Muscle of leg (tissue), 11 donors: ENCODE results near the gene RTN4RL1. TPM values are rescaled to one million over a fixed set of nuclear protein-coding genes. Genes with fewer than 3 reads are reported as not detected.
A peak's percentile ranks its signal among the peaks of the same experiment; 100 is the strongest.

Source experiments
- DNase-seq: peaks from one replicate; pipeline ENCODE4 v3.0.0; 2013
- H3K27ac ChIP-seq: one replicate; pipeline ENCODE4 v1.5.1; 2013; ENCODE audit warnings: mild to moderate bottlenecking, low read length, control low read depth
- H3K27me3 ChIP-seq: one replicate; pipeline ENCODE4 v1.6.1; 2013; ENCODE audit warnings: low read length; ENCODE audit not compliant: control insufficient read depth, insufficient read depth
- H3K36me3 ChIP-seq: one replicate; pipeline ENCODE4 v1.6.1; 2013; ENCODE audit warnings: low read length; ENCODE audit not compliant: control insufficient read depth, insufficient read depth
- H3K4me1 ChIP-seq: one replicate; pipeline ENCODE4 v1.6.1; 2013; ENCODE audit warnings: low read length; ENCODE audit not compliant: control insufficient read depth, insufficient read depth
- H3K4me3 ChIP-seq: one replicate; pipeline ENCODE4 v1.5.1; 2013; ENCODE audit warnings: low read length, control low read depth
- H3K9me3 ChIP-seq: replicated peaks from 2 replicates; pipeline ENCODE4 v1.6.1; 2013; ENCODE audit warnings: low read depth, low read length; ENCODE audit not compliant: control insufficient read depth
- WGBS: methylation state at CpG from one replicate; pipeline ENCODE4 v1.1.5; 2013; ENCODE audit warnings: missing lambda C conversion rate; ENCODE audit not compliant: insufficient coverage; 5-methylcytosine and 5-hydroxymethylcytosine counted together
- polyA plus RNA-seq, 8 donors: library from polyadenylated mRNA; unstranded; fragments of 120-200 nt; gene quantifications; one replicate each; pipeline versions ENCODE4 v1.2.1 to v1.2.3, GENCODE V29; 2013; ENCODE audit warnings: inconsistent platforms in 1 of 8, low replicate concordance in 1 of 8; ENCODE audit not compliant: insufficient read length in 8 of 8, insufficient read depth in 1 of 8
- total RNA-seq: library from RNA; stranded (reverse); fragments of 120-200 nt; gene quantifications from one replicate; pipeline ENCODE4 v1.2.4, GENCODE V29; 2013

Gene RTN4RL1
- total and polyA plus RNA-seq, 9 donors, result 1.0 to 2.3 (median 1.7) TPM

- Histone ChIP-seq H3K36me3 (peaks cover 49% of the 10 kb centered on the region), H3K27me3 (peaks cover 20% of the 10 kb centered on the region), H3K4me1 (peaks cover 56% of the 10 kb centered on the region), H3K27ac (peak overlapping the region; percentile 78), H3K4me3 (peak overlapping the region; percentile 42), H3K9me3 (no peaks in the 10 kb centered on the region)
- 42% methylated on average over 15 of the region's 21 CpGs for WGBS
- no peak for DNase-seq
Observed at GRCh38 chr17:2059547-2060384, 34.6 kb upstream of the RTN4RL1 start.

DNA sequence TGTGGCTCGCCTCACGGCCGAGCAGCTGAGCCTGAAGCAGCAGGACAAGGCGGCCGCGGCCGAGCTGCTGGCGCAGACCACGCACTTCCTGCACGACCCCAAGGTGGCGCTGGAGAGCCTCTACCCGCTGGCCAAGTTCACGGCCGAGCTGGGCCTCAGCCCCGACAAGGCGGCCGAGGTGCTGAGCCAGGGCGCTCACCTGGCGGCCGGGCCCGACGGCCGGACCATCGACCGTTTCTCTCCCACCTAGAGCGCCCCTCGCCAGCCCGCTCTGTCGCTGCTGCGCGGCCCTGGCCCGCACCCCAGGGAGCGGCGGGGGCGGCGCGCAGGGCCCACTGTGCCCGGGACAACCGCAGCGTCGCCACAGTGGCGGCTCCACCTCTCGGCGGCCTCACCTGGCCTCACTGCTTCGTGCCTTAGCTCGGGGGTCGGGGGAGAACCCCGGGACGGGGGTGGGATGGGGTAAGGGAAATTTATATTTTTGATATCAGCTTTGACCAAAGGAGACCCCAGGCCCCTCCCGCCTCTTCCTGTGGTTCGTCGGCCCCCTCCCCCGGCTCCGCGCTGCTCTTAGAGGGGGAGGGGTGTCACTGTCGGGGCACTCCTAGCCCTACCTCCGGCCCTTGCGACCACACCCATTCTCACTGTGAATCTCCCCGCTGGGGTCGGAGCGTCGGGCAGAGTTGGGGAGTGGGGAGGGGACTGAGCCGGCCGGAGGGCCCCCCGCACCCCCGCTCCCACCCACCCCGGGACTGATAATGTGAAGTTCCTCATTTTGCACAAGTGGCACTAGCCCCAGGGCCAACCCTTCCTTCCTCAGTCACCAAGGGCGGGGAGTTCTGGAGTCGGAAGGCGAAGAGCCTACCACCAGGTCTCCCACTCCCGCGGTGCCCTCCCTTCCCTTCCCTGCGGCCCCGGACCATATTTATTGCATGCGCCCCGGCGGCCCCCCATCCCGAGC lies 33.7 kb upstream of the RTN4RL1 start:
- peak overlapping the region; percentile 42 for H3K4me3 ChIP-seq
- 11% methylated on average over 55 of the region's 78 CpGs for WGBS
- DNase-seq, result peak; percentile 79
- H3K27ac ChIP-seq, result peak overlapping the region; percentile 78
- peaks cover 40% of the 10 kb centered on the region for H3K36me3 ChIP-seq
- H3K9me3 ChIP-seq, result no peaks in the 10 kb centered on the region
- peaks cover 29% of the 10 kb centered on the region for H3K27me3 ChIP-seq
- H3K4me1 ChIP-seq, result peaks cover 56% of the 10 kb centered on the region

- DNase-seq, result peak; percentile 56
Observed at GRCh38 chr17:2057760-2058585, 32.8 kb upstream of the RTN4RL1 start.

DNA sequence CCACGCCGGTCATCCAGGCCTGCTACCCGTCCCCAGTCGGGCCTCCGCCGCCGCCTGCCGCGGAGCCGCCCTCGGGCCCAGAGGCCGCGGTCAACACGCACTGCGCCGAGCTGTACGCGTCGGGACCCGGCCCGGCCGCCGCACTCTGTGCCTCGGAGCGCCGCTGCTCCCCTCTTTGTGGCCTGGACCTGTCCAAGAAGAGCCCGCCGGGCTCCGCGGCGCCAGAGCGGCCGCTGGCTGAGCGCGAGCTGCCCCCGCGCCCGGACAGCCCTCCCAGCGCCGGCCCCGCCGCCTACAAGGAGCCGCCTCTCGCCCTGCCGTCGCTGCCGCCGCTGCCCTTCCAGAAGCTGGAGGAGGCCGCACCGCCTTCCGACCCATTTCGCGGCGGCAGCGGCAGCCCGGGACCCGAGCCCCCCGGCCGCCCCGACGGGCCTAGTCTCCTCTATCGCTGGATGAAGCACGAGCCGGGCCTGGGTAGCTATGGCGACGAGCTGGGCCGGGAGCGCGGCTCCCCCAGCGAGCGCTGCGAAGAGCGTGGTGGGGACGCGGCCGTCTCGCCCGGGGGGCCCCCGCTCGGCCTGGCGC lies 32.1 kb upstream of the RTN4RL1 start:
- Histone ChIP-seq H3K4me1 (peaks cover 51% of the 10 kb centered on the region), H3K9me3 (no peaks in the 10 kb centered on the region), H3K27me3 (peaks cover 40% of the 10 kb centered on the region), H3K27ac (no peak overlapping the region), H3K36me3 (peaks cover 33% of the 10 kb centered on the region), H3K4me3 (no peak overlapping the region)
- DNase-seq, result peak; percentile 36
- WGBS, result 6% methylated on average over 81 of the region's 81 CpGs

More at GRCh38 chr17:2057760-2058585, 32.8 kb upstream of the RTN4RL1 start:
- Histone ChIP-seq H3K4me1 (peaks cover 55% of the 10 kb centered on the region), H3K4me3 (peak overlapping the region; percentile 42), H3K27me3 (peaks cover 38% of the 10 kb centered on the region), H3K27ac (peak overlapping the region; percentile 65), H3K9me3 (no peaks in the 10 kb centered on the region), H3K36me3 (peaks cover 33% of the 10 kb centered on the region)
- 21% methylated on average over 98 of the region's 98 CpGs for WGBS

DNA sequence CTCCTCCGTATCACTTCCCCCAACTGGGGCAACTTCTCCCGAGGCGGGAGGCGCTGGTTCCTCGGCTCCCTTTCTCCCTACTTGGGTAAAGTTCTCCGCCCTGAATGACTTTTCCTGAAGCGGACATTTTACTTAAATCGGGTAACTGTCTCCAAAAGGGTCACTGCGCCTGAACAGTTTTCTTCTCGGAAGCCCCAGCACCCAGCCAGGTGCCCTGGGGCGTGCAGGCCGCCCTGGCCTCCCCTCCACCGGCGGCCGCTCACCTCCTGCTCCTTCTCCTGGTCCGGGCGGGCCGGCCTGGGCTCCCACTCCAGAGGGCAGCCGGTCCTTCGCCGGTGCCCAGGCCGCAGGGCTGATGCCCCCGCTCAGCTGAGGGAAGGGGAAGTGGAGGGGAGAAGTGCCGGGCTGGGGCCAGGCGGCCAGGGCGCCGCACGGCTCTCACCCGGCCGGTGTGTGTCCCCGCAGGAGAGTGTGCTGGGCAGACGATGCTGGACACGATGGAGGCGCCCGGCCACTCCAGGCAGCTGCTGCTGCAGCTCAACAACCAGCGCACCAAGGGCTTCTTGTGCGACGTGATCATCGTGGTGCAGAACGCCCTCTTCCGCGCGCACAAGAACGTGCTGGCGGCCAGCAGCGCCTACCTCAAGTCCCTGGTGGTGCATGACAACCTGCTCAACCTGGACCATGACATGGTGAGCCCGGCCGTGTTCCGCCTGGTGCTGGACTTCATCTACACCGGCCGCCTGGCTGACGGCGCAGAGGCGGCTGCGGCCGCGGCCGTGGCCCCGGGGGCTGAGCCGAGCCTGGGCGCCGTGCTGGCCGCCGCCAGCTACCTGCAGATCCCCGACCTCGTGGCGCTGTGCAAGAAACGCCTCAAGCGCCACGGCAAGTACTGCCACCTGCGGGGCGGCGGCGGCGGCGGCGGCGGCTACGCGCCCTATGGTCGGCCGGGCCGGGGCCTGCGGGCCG lies 31.4 kb upstream of the RTN4RL1 start:
- 7% methylated on average over 79 of the region's 85 CpGs for WGBS
- DNase-seq, result peak; percentile 61
- peaks cover 51% of the 10 kb centered on the region for H3K4me1 ChIP-seq
- peak overlapping the region; percentile 75 for H3K27ac ChIP-seq
- H3K4me3 ChIP-seq, result peak overlapping the region; percentile 56
- no peaks in the 10 kb centered on the region for H3K9me3 ChIP-seq
- H3K27me3 ChIP-seq, result peaks cover 48% of the 10 kb centered on the region
- H3K36me3 ChIP-seq, result peaks cover 28% of the 10 kb centered on the region

- H3K27me3 ChIP-seq, result peaks cover 57% of the 10 kb centered on the region
Observed at GRCh38 chr17:2055292-2056205, 30.4 kb upstream of the RTN4RL1 start.

DNA sequence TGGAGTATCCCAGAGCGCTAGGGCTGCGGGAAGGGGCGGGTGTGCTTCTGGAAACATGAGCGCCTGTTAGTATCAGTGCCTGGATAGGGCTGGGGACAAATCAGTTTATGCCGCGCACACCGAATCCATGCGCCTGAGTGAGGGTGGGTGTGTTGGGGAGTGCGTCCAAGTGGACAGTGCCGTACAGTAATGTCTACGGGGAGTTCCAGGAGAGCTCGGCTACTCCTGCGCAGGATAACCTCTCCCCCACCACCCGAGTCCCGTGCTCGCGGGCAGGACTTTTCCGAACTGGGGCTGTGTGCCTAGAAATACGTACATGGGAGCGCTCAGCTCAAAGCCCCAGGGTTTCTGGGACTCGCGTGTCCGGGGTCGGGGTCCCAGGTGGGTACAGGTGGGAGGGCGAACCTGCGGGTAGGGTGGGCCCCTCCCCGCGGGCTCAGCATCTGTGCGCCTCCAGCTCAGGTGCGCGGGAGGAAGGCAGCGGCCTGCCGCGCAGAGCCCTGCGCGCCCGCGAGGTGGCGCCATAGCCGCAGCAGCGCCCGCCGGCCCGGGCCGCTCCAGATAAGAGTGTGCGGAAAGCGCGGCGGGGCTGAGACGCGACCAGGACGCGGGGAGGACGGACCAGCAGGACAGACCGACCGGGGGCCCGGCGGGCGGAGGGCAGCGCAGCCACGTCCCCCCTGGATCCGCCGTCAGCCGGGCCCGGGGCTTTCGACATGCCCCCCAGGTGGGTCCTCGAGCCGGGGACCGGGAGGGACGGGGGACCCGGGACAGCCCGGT lies 29.6 kb upstream of the RTN4RL1 start, which contains the start of gene HIC1:
Gene HIC1 (plus strand): TSS at position 592 of the 780 bp plus-strand sequence. CDS start 1,588 bp downstream, outside the sequence.
- H3K36me3 ChIP-seq, result peaks cover 11% of the 10 kb centered on the region
- H3K9me3 ChIP-seq, result no peaks in the 10 kb centered on the region
- peak; percentile 92 for DNase-seq
- peaks cover 55% of the 10 kb centered on the region for H3K27me3 ChIP-seq
- H3K27ac ChIP-seq, result peak within 1 kb of the TSS; percentile 87
- H3K4me1 ChIP-seq, result peaks cover 41% of the 10 kb centered on the region
- H3K4me3 ChIP-seq, result peak within 1 kb of the TSS; percentile 56
- under 1% methylated on average over 62 of the region's 72 CpGs for WGBS

More at GRCh38 chr17:2055292-2056205, 30.4 kb upstream of the RTN4RL1 start:
- Histone ChIP-seq H3K36me3 (peaks cover 19% of the 10 kb centered on the region), H3K9me3 (no peaks in the 10 kb centered on the region), H3K4me1 (peaks cover 49% of the 10 kb centered on the region), H3K4me3 (peak overlapping the region; percentile 56), H3K27ac (peak overlapping the region; percentile 75)
- peak; percentile 82 for DNase-seq
- under 1% methylated on average over 109 of the region's 113 CpGs for WGBS
